ENCODE measurements around the gene CTDSPL2.
"Not testable (repeated sequence)": the region's sequence is repeated elsewhere in the genome, so short reads cannot be mapped to it uniquely, and the experiment has no call there.

The CTDSPL2 gene

GRCh38 chr15:44542596-44542995 lies 115.2 kb downstream of the CTDSPL2 start:
- no peak for DNase-seq

GRCh38 chr15:44544745-44545144 lies 117.3 kb downstream of the CTDSPL2 start:
- not testable (repeated sequence) for DNase-seq

GRCh38 chr15:44545913-44546802 lies 118.7 kb downstream of the CTDSPL2 start:
- peak; percentile 69 for DNase-seq

- not testable (repeated sequence) for DNase-seq
Observed at GRCh38 chr15:44549152-44549551, 121.7 kb downstream of the CTDSPL2 start.

GRCh38 chr15:44550256-44550655 lies 122.8 kb downstream of the CTDSPL2 start:
- no peak for DNase-seq

- DNase-seq: no peak
Observed at GRCh38 chr15:44550734-44551133, 123.3 kb downstream of the CTDSPL2 start.

GRCh38 chr15:44554934-44555723 lies 127.7 kb downstream of the CTDSPL2 start:
- DNase-seq: no peak

GRCh38 chr15:44560926-44561325 lies 133.5 kb downstream of the CTDSPL2 start:
- DNase-seq: not testable (repeated sequence)

GRCh38 chr15:44565387-44566154 lies 138.1 kb downstream of the CTDSPL2 start:
- no peak for DNase-seq

GRCh38 chr15:44566155-44566540 lies 138.7 kb downstream of the CTDSPL2 start:
- DNase-seq: no peak

- DNase-seq: no peak
Observed at GRCh38 chr15:44568338-44568737, 140.9 kb downstream of the CTDSPL2 start.

- DNase-seq: no peak
Observed at GRCh38 chr15:44569316-44569715, 141.9 kb downstream of the CTDSPL2 start.

- DNase-seq: no peak
Observed at GRCh38 chr15:44570361-44570760, 142.9 kb downstream of the CTDSPL2 start.

- no peak for DNase-seq
Observed at GRCh38 chr15:44573386-44573785, 146.0 kb downstream of the CTDSPL2 start.

- DNase-seq: no peak
Observed at GRCh38 chr15:44574734-44575133, 147.3 kb downstream of the CTDSPL2 start.

Data from stimulated activated CD4-positive, alpha-beta T cell treated with anti-CD3 and anti-CD28 coated beads, Interleukin-1b, Interleukin-23, amount 100 ng/mL, for 48 hours (primary cell).